IPS DF 6.9 (cell line): ENCODE measurements around the gene SON.
A peak's percentile ranks its signal among the peaks of the same experiment; 100 is the strongest.
"Not testable (repeated sequence)": the region's sequence is repeated elsewhere in the genome, so short reads cannot be mapped to it uniquely, and the experiment has no call there.

Experiments used
- DNase-seq: peaks from one replicate; pipeline ENCODE4 v3.0.0-alpha.2; 2013; ENCODE audit warnings: low read depth, low spot score
- H3K27ac ChIP-seq: one replicate; pipeline ENCODE4 v1.5.1; 2013; ENCODE audit warnings: low read length, control low read depth
- H3K27me3 ChIP-seq: 2 replicates; pipeline ENCODE4 v1.6.1; 2013; ENCODE audit warnings: mild to moderate bottlenecking, low read length; ENCODE audit not compliant: control insufficient read depth, insufficient read depth
- H3K36me3 ChIP-seq: 2 replicates; pipeline ENCODE4 v1.6.1; 2013; ENCODE audit warnings: low read length; ENCODE audit not compliant: control insufficient read depth, insufficient read depth
- H3K4me1 ChIP-seq: 2 replicates; pipeline ENCODE4 v1.6.1; 2013; ENCODE audit warnings: low read length; ENCODE audit not compliant: control insufficient read depth, insufficient read depth
- H3K4me3 ChIP-seq: 2 replicates; pipeline ENCODE4 v1.5.1; 2013; ENCODE audit warnings: mild to moderate bottlenecking, low read length
- H3K9me3 ChIP-seq: 2 replicates; pipeline ENCODE4 v1.6.1; 2013; ENCODE audit warnings: low read length, inconsistent platforms; ENCODE audit not compliant: control insufficient read depth, insufficient read depth
- WGBS: extraction: QIAGEN DNeasy Blood & Tissue Kit; methylation state at CpG from one replicate; pipeline ENCODE4 v1.1.7; 2013; ENCODE audit warnings: mixed read lengths, missing lambda C conversion rate; ENCODE audit not compliant: insufficient read length, insufficient coverage; 5-methylcytosine and 5-hydroxymethylcytosine counted together

SON gene

GRCh38 chr21:33569991-33570390 lies 27.2 kb downstream of the SON start:
- Histone ChIP-seq H3K4me1 (no peaks in the 10 kb centered on the region), H3K9me3 (no peaks in the 10 kb centered on the region), H3K36me3 (peaks cover 15% of the 10 kb centered on the region; the same call in 1 of the 2 replicates), H3K27me3 (no peaks in the 10 kb centered on the region), H3K4me3 (no peak overlapping the region), H3K27ac (no peak overlapping the region)
- no peak for DNase-seq
- WGBS: no CpG with 5 or more reads among the region's 5 CpGs

GRCh38 chr21:33572350-33572749 lies 29.5 kb downstream of the SON start:
- no peak overlapping the region for H3K27ac ChIP-seq
- no peak overlapping the region for H3K4me3 ChIP-seq
- H3K36me3 ChIP-seq: peaks cover 17% of the 10 kb centered on the region; the same call in 1 of the 2 replicates
- H3K9me3 ChIP-seq: no peaks in the 10 kb centered on the region
- H3K27me3 ChIP-seq: no peaks in the 10 kb centered on the region
- WGBS: no CpG with 5 or more reads among the region's 3 CpGs
- DNase-seq: no peak
- H3K4me1 ChIP-seq: no peaks in the 10 kb centered on the region

GRCh38 chr21:33576741-33577141 lies 33.9 kb downstream of the SON start:
- WGBS: no CpG with 5 or more reads among the region's 2 CpGs
- not testable (repeated sequence) for DNase-seq, H3K27me3 ChIP-seq, H3K9me3 ChIP-seq, H3K4me1 ChIP-seq, H3K4me3 ChIP-seq, H3K27ac ChIP-seq
- H3K36me3 ChIP-seq: peaks cover 11% of the 10 kb centered on the region; the same call in 1 of the 2 replicates

- H3K36me3 ChIP-seq: peaks cover 8% of the 10 kb centered on the region; the same call in 1 of the 2 replicates
- H3K27me3 ChIP-seq: no peaks in the 10 kb centered on the region
- WGBS: no CpG with 5 or more reads among the region's 2 CpGs
- H3K4me1 ChIP-seq: no peaks in the 10 kb centered on the region
- DNase-seq: no peak
- no peaks in the 10 kb centered on the region for H3K9me3 ChIP-seq
- H3K27ac ChIP-seq: no peak overlapping the region
- H3K4me3 ChIP-seq: no peak overlapping the region
Measured at GRCh38 chr21:33578214-33578613, 35.4 kb downstream of the SON start.

GRCh38 chr21:33578959-33579542 lies 36.2 kb downstream of the SON start:
- peaks cover 8% of the 10 kb centered on the region; the same call in 1 of the 2 replicates for H3K36me3 ChIP-seq

GRCh38 chr21:33584455-33584854 lies 41.6 kb downstream of the SON start:
- Histone ChIP-seq H3K4me3 (no peak overlapping the region), H3K27me3 (no peaks in the 10 kb centered on the region), H3K36me3 (peaks cover 4% of the 10 kb centered on the region; the same call in 1 of the 2 replicates), H3K27ac (no peak overlapping the region), H3K4me1 (no peaks in the 10 kb centered on the region), H3K9me3 (no peaks in the 10 kb centered on the region)
- no peak for DNase-seq
- no CpG with 5 or more reads among the region's 3 CpGs for WGBS

More at GRCh38 chr21:33578959-33579542, 36.2 kb downstream of the SON start:
- Histone ChIP-seq H3K9me3 (no peaks in the 10 kb centered on the region), H3K27me3 (no peaks in the 10 kb centered on the region), H3K27ac (no peak overlapping the region), H3K4me3 (no peak overlapping the region), H3K4me1 (no peaks in the 10 kb centered on the region)
- DNase-seq: no peak
- no CpG with 5 or more reads among the region's 7 CpGs for WGBS

- Histone ChIP-seq H3K4me1 (no peaks in the 10 kb centered on the region), H3K27ac (no peak overlapping the region), H3K9me3 (no peaks in the 10 kb centered on the region), H3K27me3 (no peaks in the 10 kb centered on the region), H3K36me3 (no peaks in the 10 kb centered on the region; the same call in 1 of the 2 replicates), H3K4me3 (no peak overlapping the region)
- no peak for DNase-seq
- no CpG with 5 or more reads among the region's 6 CpGs for WGBS
Measured at GRCh38 chr21:33586927-33587326, 44.1 kb downstream of the SON start.

GRCh38 chr21:33587792-33588484 lies 45.1 kb downstream of the SON start:
- Histone ChIP-seq H3K4me1 (no peaks in the 10 kb centered on the region), H3K27ac (no peak overlapping the region), H3K36me3 (no peaks in the 10 kb centered on the region), H3K4me3 (peak overlapping the region; percentile 80), H3K9me3 (no peaks in the 10 kb centered on the region), H3K27me3 (no peaks in the 10 kb centered on the region)
- DNase-seq: no peak
- no CpG with 5 or more reads among the region's 57 CpGs for WGBS

GRCh38 chr21:33588485-33589335 lies 45.9 kb downstream of the SON start, which contains the start of gene DONSON:
TSS of gene DONSON (minus strand) at chr21:33588684. CDS start at chr21:33588641, 43 bp downstream.
- DNase-seq: peak; percentile 48
- H3K4me3 ChIP-seq: peak within 1 kb of the TSS; percentile 80
- no peak within 1 kb of the TSS for H3K27ac ChIP-seq
- H3K9me3 ChIP-seq: no peaks in the 10 kb centered on the region
- H3K4me1 ChIP-seq: no peaks in the 10 kb centered on the region
- no CpG with 5 or more reads among the region's 78 CpGs for WGBS
- no peaks in the 10 kb centered on the region for H3K36me3 ChIP-seq
- H3K27me3 ChIP-seq: no peaks in the 10 kb centered on the region

- Histone ChIP-seq H3K36me3 (no peaks in the 10 kb centered on the region; the same call in 1 of the 2 replicates), H3K4me3 (no peak overlapping the region), H3K4me1 (no peaks in the 10 kb centered on the region), H3K9me3 (no peaks in the 10 kb centered on the region), H3K27me3 (no peaks in the 10 kb centered on the region), H3K27ac (no peak overlapping the region)
- no peak for DNase-seq
- no CpG with 5 or more reads among the region's 1 CpG for WGBS
Measured at GRCh38 chr21:33598051-33598450, 55.2 kb downstream of the SON start.
